HL-60 (cell line): Measurements from ENCODE around the gene LRRC8C.
A peak's percentile ranks its signal among the peaks of the same experiment; 100 is the strongest.

Experiments used
- DNase-seq, 2 experiments: peaks; one replicate each; pipeline ENCODE4 v3.0.0-alpha.2; 2010 to 2020; ENCODE audit warnings: low read depth in 1 of 2, low spot score in 1 of 2
- H3K27ac ChIP-seq: fragments of 250-450 bp; sonication (Bioruptor Pico); replicated peaks from 2 replicates; pipeline ENCODE4 v1.5.1; 2020; ENCODE audit warnings: mild to moderate bottlenecking, moderate library complexity
- H3K27me3 ChIP-seq: fragments of 250-450 bp; sonication (Bioruptor Pico); 2 replicates; pipeline ENCODE4 v1.5.1; 2021; ENCODE audit warnings: mild to moderate bottlenecking, moderate library complexity; ENCODE audit not compliant: insufficient read depth, poor library complexity, severe bottlenecking
- H3K4me3 ChIP-seq: replicated peaks from 2 replicates; pipeline ENCODE4 v1.5.1; 2011; ENCODE audit warnings: mild to moderate bottlenecking, control low read depth, low read length; ENCODE audit not compliant: insufficient read depth
- GABPA ChIP-seq: IDR thresholded peaks from 2 replicates; pipeline ENCODE4 v1.6.1; 2012; ENCODE audit warnings: low read depth
- POLR2AphosphoS5 ChIP-seq: IDR thresholded peaks from 2 replicates; pipeline ENCODE4 v1.6.1; 2012; ENCODE audit warnings: low read depth
- SPI1 ChIP-seq: IDR thresholded peaks from 2 replicates; pipeline ENCODE4 v1.6.1; 2012; ENCODE audit warnings: low read depth, mild to moderate bottlenecking, borderline replicate concordance
- TF ChIP-seq, protein P1 (sequence below): IDR thresholded peaks from one replicate; pipeline ENCODE4 v1.5.1; 2011; ENCODE audit warnings: low read length, control low read depth, inconsistent platforms; ENCODE audit not compliant: insufficient read depth
- TF ChIP-seq, protein P2 (sequence below): IDR thresholded peaks from 2 replicates; pipeline ENCODE4 v1.6.1; 2012; ENCODE audit warnings: low read depth; ENCODE audit not compliant: insufficient replicate concordance

The LRRC8C gene

DNA sequence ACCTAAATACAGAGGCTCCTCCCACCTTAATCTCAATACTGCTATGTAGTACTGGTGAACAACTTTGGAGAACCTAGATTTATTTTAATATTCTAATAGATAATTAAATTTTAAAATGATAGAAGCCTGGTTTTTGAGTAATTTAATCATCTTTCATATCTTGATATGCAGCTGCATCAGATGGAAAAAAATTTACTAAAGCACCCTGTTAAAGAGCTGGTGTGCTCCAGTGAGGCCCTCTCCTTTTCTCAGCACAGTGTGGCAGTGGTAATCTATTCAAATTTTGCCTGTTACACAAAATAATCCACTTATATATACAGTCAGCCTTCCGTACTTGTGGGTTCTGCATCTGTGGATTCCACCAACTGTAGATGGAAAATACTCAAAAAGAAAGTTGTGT is 82.8 kb downstream of the LRRC8C start:
- Histone ChIP-seq H3K4me3 (no peak overlapping the region), H3K27ac (no peak overlapping the region), H3K27me3 (no peaks in the 10 kb centered on the region)
- no peak for TF ChIP-seq POLR2AphosphoS5
- TF ChIP-seq, protein P1, sequence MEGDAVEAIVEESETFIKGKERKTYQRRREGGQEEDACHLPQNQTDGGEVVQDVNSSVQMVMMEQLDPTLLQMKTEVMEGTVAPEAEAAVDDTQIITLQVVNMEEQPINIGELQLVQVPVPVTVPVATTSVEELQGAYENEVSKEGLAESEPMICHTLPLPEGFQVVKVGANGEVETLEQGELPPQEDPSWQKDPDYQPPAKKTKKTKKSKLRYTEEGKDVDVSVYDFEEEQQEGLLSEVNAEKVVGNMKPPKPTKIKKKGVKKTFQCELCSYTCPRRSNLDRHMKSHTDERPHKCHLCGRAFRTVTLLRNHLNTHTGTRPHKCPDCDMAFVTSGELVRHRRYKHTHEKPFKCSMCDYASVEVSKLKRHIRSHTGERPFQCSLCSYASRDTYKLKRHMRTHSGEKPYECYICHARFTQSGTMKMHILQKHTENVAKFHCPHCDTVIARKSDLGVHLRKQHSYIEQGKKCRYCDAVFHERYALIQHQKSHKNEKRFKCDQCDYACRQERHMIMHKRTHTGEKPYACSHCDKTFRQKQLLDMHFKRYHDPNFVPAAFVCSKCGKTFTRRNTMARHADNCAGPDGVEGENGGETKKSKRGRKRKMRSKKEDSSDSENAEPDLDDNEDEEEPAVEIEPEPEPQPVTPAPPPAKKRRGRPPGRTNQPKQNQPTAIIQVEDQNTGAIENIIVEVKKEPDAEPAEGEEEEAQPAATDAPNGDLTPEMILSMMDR = no peak
- TF ChIP-seq, protein P2, sequence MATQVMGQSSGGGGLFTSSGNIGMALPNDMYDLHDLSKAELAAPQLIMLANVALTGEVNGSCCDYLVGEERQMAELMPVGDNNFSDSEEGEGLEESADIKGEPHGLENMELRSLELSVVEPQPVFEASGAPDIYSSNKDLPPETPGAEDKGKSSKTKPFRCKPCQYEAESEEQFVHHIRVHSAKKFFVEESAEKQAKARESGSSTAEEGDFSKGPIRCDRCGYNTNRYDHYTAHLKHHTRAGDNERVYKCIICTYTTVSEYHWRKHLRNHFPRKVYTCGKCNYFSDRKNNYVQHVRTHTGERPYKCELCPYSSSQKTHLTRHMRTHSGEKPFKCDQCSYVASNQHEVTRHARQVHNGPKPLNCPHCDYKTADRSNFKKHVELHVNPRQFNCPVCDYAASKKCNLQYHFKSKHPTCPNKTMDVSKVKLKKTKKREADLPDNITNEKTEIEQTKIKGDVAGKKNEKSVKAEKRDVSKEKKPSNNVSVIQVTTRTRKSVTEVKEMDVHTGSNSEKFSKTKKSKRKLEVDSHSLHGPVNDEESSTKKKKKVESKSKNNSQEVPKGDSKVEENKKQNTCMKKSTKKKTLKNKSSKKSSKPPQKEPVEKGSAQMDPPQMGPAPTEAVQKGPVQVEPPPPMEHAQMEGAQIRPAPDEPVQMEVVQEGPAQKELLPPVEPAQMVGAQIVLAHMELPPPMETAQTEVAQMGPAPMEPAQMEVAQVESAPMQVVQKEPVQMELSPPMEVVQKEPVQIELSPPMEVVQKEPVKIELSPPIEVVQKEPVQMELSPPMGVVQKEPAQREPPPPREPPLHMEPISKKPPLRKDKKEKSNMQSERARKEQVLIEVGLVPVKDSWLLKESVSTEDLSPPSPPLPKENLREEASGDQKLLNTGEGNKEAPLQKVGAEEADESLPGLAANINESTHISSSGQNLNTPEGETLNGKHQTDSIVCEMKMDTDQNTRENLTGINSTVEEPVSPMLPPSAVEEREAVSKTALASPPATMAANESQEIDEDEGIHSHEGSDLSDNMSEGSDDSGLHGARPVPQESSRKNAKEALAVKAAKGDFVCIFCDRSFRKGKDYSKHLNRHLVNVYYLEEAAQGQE = no peak
- TF ChIP-seq GABPA = no peak
- no peak for TF ChIP-seq SPI1
- DNase-seq = no peak

DNA sequence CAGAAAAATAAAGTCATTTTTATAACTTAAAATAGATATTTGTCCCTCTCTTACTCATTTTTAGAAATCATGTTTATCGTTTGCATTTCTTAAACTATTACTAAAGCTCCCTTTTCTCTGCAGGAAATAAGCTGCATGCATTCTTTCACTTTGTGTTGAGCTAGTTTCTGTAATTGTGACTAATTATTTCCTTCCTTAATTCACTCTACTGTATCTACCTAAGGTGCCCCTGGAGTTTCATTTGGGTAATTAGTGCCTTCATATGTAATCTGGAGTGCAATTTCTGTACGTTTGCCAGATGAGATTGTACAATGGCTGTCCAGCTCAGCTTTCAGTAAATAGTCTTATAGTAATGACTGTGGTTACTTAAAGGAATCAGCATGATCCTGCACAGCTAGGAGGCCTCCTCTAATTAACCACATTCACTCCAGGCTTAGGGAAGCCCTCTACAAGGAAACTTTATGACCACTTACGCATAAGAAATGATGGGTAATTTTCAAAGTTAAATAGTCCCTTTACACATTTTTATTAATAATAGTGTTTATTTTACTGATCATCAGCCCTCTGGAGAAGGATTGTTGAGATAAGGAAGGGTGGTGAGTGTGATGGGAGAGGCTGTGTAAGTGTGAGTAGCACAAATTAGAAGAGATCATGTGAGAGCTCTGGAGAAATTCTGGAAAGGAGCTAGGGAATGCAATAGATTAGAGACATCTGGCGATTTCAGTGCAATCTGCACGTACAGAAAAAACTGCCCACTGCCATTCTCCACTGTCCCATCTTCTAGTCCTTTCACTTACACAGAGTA is 86.8 kb downstream of the LRRC8C start:
- peak; percentile 35 to 64 for DNase-seq
- Histone ChIP-seq H3K27ac (peak overlapping the region; percentile 49), H3K4me3 (no peak overlapping the region), H3K27me3 (no peaks in the 10 kb centered on the region)
- TF ChIP-seq, protein P1 = no peak
- TF ChIP-seq GABPA (no peak), POLR2AphosphoS5 (no peak), SPI1 (no peak)
- TF ChIP-seq, protein P2 = no peak

DNA sequence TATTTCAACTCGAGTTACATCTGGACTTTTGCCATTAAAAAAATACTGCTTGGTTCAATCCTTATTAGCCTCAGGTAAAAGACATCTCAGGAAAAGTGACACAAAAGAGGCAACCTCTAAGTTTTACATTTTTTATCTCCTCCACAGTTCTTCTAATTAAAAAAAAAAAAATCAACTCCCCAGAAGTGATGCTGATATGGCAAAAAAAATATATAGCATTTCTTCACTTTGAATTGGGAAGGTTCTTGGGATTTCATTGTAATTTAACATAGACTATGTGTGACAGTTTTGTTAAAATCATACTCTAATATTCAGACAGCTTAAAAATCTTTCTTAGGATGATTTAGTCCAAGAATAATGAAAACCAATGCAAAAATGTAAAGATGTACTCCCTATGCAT is 87.9 kb downstream of the LRRC8C start:
- Histone ChIP-seq H3K27ac (no peak overlapping the region), H3K4me3 (no peak overlapping the region), H3K27me3 (no peaks in the 10 kb centered on the region)
- DNase-seq = no peak
- TF ChIP-seq GABPA (no peak), SPI1 (no peak), POLR2AphosphoS5 (no peak)
- TF ChIP-seq, protein P1 = no peak
- TF ChIP-seq, protein P2 = no peak
